Activated naive CD8-positive, alpha-beta T cell treated with anti-CD3 and anti-CD28 coated beads for 36 hours (primary cell): ENCODE results near the gene RAB30. TPM values are rescaled to one million over a fixed set of nuclear protein-coding genes. Genes with fewer than 3 reads are reported as not detected.
A peak's percentile ranks its signal among the peaks of the same experiment; 100 is the strongest.

Source experiments
- DNase-seq: peaks from one replicate; pipeline ENCODE4 v3.0.0; 2021
- H3K27ac Mint-ChIP-seq: one replicate; pipeline ENCODE4 v1.8.0; 2022; ENCODE audit warnings: mild to moderate bottlenecking, moderate library complexity, mixed read lengths
- H3K27me3 Mint-ChIP-seq: one replicate; pipeline ENCODE4 v1.8.0; 2022; ENCODE audit warnings: mild to moderate bottlenecking, mixed read lengths
- H3K36me3 Mint-ChIP-seq: one replicate; pipeline ENCODE4 v1.8.0; 2021; ENCODE audit warnings: mild to moderate bottlenecking, mixed read lengths
- H3K4me1 Mint-ChIP-seq: one replicate; pipeline ENCODE4 v1.8.0; 2021; ENCODE audit warnings: mixed read lengths
- H3K4me3 Mint-ChIP-seq: one replicate; pipeline ENCODE4 v1.8.0; 2022; ENCODE audit warnings: mild to moderate bottlenecking, moderate library complexity, mixed read lengths
- H3K9me3 Mint-ChIP-seq: one replicate; pipeline ENCODE4 v1.8.0; 2022; ENCODE audit warnings: mixed read lengths
- total RNA-seq, 2 experiments: library from RNA; stranded (reverse); gene quantifications; one replicate each; pipeline ENCODE4 v1.2.3, GENCODE V29; 2021

The RAB30 gene
- total RNA-seq, 2 experiments from 2014 or later = 23.1 to 23.4 TPM

DNA sequence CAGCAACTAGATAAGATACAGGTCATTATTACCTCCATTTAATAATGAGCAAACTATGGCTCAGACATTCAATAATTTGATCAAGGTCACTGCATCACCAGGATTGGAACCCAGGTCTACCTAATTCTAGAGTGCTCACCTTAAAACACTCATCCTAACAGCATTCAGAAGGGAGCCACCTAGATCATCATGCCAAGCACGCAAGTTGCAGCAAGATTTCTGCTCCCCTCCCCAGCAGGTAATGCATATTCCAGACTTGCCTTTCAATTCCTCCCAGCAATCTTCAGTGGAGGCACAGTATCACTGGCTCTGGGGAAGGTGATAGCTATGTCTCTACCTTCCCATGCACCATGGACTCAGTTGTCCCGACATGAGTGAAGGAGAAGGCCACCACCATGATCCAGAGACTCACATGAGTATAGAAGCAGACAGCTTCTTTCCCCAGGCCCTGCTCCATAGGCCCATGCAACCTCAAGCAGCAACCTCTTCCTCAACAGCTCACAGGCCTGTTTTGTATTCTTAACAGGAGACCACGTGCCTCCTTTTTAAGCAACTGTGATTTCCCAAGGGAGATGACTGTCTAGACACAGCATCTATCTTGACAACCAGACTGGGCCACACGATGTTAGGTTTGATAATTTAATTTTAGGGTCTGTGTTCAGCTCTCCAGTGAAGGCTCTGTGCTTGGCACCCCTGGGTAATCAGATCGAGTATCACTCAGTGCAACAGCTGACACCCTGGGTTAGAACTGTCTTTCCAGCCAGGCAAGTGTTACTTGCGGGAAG, 36.4 kb downstream of the RAB30 start:
- Mint-ChIP-seq H3K4me1 (peaks cover 41% of the 10 kb centered on the region), H3K9me3 (peaks cover 3% of the 10 kb centered on the region), H3K4me3 (peak overlapping the region; percentile 51), H3K36me3 (peaks cover 29% of the 10 kb centered on the region), H3K27me3 (no peaks in the 10 kb centered on the region), H3K27ac (no peak overlapping the region)
- DNase-seq = no peak

- no peak overlapping the region for H3K27ac Mint-ChIP-seq
- peaks cover 26% of the 10 kb centered on the region for H3K36me3 Mint-ChIP-seq
- no peak for DNase-seq
- H3K27me3 Mint-ChIP-seq = no peaks in the 10 kb centered on the region
- H3K4me3 Mint-ChIP-seq = no peak overlapping the region
- peaks cover 38% of the 10 kb centered on the region for H3K4me1 Mint-ChIP-seq
- peaks cover 2% of the 10 kb centered on the region for H3K9me3 Mint-ChIP-seq
Measured at GRCh38 chr11:83034673-83035014, 37.1 kb downstream of the RAB30 start.

DNA sequence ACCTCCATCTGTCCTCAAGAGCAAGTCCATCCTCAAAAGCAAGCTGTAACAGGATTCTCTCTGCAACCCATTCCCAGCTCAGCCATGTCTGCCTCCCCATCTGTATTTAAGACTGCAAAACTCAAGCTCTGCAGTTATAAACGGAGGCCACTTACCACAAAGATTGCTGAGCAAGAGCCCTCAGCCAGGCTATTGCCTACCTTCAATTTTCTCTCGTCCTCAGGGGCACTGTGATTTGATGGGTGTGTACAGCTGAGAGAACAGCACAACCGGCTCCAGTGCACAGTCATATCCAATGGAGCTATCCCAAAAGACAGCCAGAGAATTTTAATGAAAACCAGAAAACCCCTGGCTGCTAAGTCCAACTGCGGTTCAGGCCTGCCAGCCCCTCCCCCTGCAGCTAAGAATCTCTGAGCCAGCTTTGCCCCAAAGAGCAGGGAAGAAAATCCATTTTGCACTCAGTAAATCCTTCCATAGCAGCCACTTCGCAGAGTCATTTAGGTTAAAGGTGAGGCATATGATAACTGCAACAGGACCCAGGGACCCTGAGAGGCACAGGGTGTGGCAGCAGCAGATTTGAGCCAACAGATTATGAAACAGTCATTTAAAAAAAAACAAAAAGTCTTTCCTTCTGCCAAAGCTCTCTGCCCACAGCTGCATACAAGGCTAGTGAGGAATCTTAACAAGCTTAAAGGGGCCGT, 37.6 kb downstream of the RAB30 start:
- no peak for DNase-seq
- Mint-ChIP-seq H3K27ac (no peak overlapping the region), H3K4me1 (peaks cover 34% of the 10 kb centered on the region), H3K36me3 (peaks cover 23% of the 10 kb centered on the region), H3K9me3 (no peaks in the 10 kb centered on the region), H3K27me3 (no peaks in the 10 kb centered on the region), H3K4me3 (no peak overlapping the region)

DNA sequence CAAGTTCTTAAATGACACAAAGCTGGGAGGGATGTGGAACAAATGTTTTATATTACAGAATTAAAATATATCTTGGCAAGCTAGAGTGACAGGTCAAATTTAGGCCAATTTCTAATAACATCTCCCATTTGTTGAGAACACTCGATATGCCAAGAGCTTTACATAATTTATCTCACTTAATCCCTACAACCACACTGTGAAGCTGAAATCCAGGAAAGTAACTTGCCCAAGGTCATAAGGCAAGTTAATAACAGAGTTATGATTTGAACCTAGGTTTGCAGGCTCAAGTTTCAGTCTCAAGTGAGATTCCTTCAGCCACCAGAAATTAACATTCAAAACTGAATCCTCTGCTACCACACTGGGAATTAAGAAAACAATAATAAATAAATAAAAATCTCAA, 38.3 kb downstream of the RAB30 start:
- peaks cover 34% of the 10 kb centered on the region for H3K4me1 Mint-ChIP-seq

GRCh38 chr11:83031127-83031526, 40.6 kb downstream of the RAB30 start:
- no peak overlapping the region for H3K4me3 Mint-ChIP-seq

More for the DNA sequence above, 38.3 kb downstream of the RAB30 start:
- Mint-ChIP-seq H3K9me3 (no peaks in the 10 kb centered on the region), H3K27ac (no peak overlapping the region), H3K36me3 (peaks cover 24% of the 10 kb centered on the region), H3K4me3 (no peak overlapping the region), H3K27me3 (no peaks in the 10 kb centered on the region)
- DNase-seq = no peak

DNA sequence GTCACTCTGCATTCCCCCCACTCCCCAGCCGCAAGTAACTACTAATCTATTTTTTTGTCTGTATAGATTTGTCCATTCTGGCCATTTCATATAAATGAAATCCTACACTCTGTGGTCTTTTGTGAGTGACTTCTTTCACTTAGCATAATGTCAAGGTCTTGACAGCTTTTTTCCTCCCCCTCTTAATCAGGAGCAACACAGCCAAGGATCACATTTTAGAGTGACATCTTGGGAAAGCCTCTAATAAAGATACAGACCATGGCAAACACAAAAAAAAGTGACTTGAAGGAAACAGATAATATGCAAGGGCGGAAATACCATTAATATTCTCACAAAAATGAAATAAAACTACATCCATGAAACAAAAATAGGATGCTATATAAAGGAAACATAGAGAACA, 43.9 kb downstream of the RAB30 start:
- Mint-ChIP-seq H3K36me3 (peaks cover 20% of the 10 kb centered on the region), H3K27me3 (no peaks in the 10 kb centered on the region), H3K27ac (no peak overlapping the region), H3K4me3 (no peak overlapping the region), H3K9me3 (no peaks in the 10 kb centered on the region), H3K4me1 (peaks cover 29% of the 10 kb centered on the region)
- DNase-seq = no peak

More at GRCh38 chr11:83031127-83031526, 40.6 kb downstream of the RAB30 start:
- H3K27me3 Mint-ChIP-seq = no peaks in the 10 kb centered on the region
- H3K27ac Mint-ChIP-seq = no peak overlapping the region
- H3K4me1 Mint-ChIP-seq = peaks cover 34% of the 10 kb centered on the region
- DNase-seq = no peak
- no peaks in the 10 kb centered on the region for H3K9me3 Mint-ChIP-seq
- H3K36me3 Mint-ChIP-seq = peaks cover 18% of the 10 kb centered on the region

GRCh38 chr11:83027289-83027688, 44.4 kb downstream of the RAB30 start:
- DNase-seq = no peak
- H3K27me3 Mint-ChIP-seq = no peaks in the 10 kb centered on the region
- no peaks in the 10 kb centered on the region for H3K9me3 Mint-ChIP-seq

DNA sequence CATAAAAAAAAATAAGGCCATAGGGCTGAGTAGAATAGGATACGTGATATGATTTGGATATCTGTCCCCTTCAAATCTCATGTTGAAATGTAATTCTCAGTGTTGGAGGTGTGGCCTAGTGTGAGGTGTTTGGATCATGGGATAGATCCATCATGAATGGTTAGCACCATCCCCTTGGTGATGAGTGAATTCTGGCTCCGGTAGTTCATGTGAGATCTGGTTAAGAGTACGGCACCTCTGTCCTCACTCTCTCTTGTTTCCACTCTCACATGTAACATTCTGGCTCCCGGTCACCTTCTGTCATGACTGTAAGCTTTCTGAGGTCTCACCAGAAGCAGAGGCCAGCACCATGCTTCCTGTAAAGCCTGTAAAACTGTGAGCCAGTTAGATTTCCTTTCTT, 45.5 kb downstream of the RAB30 start:
- no peaks in the 10 kb centered on the region for H3K9me3 Mint-ChIP-seq
- H3K27me3 Mint-ChIP-seq = no peaks in the 10 kb centered on the region
- H3K4me3 Mint-ChIP-seq = no peak overlapping the region
- DNase-seq = no peak
- no peak overlapping the region for H3K27ac Mint-ChIP-seq
- H3K36me3 Mint-ChIP-seq = peaks cover 14% of the 10 kb centered on the region
- peaks cover 29% of the 10 kb centered on the region for H3K4me1 Mint-ChIP-seq

More at GRCh38 chr11:83027289-83027688, 44.4 kb downstream of the RAB30 start:
- Mint-ChIP-seq H3K4me1 (peaks cover 29% of the 10 kb centered on the region), H3K4me3 (no peak overlapping the region), H3K27ac (no peak overlapping the region), H3K36me3 (peaks cover 20% of the 10 kb centered on the region)

DNA sequence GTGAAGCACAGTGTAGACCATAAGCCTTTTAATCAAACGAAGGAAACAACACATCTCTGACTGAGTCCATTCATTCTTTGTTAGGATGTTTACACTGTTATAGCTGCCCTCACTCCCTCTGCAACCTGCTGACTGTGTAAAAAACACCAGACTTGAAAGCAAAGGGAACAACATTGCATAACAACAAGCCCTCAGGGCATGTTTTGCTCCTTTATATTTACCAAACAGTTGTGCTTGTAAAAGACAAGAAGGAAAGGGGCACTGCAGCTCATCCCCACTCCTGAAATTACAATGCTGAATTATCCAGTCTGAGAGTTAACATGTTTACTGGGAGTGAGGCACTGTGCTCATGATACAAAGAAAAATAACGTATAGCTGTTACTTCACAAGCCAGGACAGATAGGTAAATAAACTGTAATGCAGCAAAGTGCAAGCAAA, 46.4 kb downstream of the RAB30 start:
- no peak overlapping the region for H3K27ac Mint-ChIP-seq
- H3K36me3 Mint-ChIP-seq = peaks cover 11% of the 10 kb centered on the region
- DNase-seq = no peak
- H3K4me3 Mint-ChIP-seq = no peak overlapping the region
- peaks cover 29% of the 10 kb centered on the region for H3K4me1 Mint-ChIP-seq
- H3K9me3 Mint-ChIP-seq = no peaks in the 10 kb centered on the region
- H3K27me3 Mint-ChIP-seq = no peaks in the 10 kb centered on the region

DNA sequence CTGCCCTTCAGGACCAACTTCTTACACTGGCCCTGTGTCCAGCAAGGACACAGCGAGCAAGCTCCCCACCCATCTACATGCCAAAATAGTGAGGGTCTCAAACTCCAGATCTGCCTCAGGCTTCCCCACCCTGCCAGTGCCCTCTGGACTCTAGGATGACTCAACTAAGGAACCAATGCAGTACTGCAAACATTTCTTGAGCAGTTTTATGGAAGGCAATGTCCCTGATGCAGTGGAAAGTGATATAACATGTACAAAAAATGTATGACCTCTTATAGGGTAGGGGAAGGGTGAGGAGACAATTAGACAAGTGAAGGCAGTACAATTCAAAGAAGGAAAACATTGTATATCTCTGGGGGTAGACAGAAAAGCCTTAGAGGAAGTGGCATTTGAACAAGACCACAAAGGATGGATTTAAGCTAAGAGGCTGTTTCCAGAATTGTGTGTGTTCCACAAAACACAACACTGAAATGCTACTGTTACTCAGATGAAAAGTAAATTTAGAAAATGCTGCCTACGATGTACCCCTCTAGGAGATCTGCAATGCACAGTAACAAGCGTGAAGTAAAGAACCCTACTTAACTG, 47.3 kb downstream of the RAB30 start:
- Mint-ChIP-seq H3K27ac (peak overlapping the region; percentile 21), H3K36me3 (peaks cover 12% of the 10 kb centered on the region), H3K27me3 (no peaks in the 10 kb centered on the region), H3K9me3 (no peaks in the 10 kb centered on the region), H3K4me1 (peaks cover 28% of the 10 kb centered on the region), H3K4me3 (no peak overlapping the region)
- DNase-seq = no peak

DNA sequence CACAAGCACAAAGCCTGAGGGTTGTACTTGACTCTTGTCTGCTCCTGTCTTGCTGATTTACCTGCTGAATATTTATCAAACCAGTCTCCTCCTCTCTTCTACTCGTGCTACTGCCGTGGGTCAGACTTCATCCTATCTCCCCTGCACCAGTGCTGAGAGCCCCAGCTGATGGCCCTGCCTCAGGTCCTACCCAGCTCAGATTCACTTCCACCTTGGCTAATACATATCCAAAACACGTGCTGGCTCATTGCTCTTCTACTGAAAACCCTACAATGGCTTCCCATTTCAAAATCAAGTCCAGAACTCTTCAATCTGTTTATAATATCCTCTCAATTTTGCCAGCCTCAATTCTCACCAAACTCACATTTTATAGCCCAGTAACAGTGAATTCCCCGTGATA, 48.3 kb downstream of the RAB30 start:
- Mint-ChIP-seq H3K27me3 (no peaks in the 10 kb centered on the region), H3K4me3 (no peak overlapping the region), H3K27ac (no peak overlapping the region), H3K36me3 (peaks cover 15% of the 10 kb centered on the region), H3K9me3 (peaks cover under 1% of the 10 kb centered on the region), H3K4me1 (peaks cover 29% of the 10 kb centered on the region)
- DNase-seq = no peak

- Mint-ChIP-seq H3K4me1 (peaks cover 22% of the 10 kb centered on the region), H3K9me3 (peaks cover 3% of the 10 kb centered on the region), H3K27me3 (no peaks in the 10 kb centered on the region), H3K36me3 (peaks cover 18% of the 10 kb centered on the region), H3K4me3 (no peak overlapping the region), H3K27ac (no peak overlapping the region)
- DNase-seq = no peak
Measured at GRCh38 chr11:83021780-83022125, 49.9 kb downstream of the RAB30 start.

GRCh38 chr11:83020942-83021779, 50.5 kb downstream of the RAB30 start:
- peaks cover 3% of the 10 kb centered on the region for H3K9me3 Mint-ChIP-seq
- no peaks in the 10 kb centered on the region for H3K27me3 Mint-ChIP-seq
- H3K4me1 Mint-ChIP-seq = peaks cover 22% of the 10 kb centered on the region
- no peak overlapping the region for H3K27ac Mint-ChIP-seq
- no peak for DNase-seq
- H3K4me3 Mint-ChIP-seq = no peak overlapping the region
- H3K36me3 Mint-ChIP-seq = peaks cover 14% of the 10 kb centered on the region

DNA sequence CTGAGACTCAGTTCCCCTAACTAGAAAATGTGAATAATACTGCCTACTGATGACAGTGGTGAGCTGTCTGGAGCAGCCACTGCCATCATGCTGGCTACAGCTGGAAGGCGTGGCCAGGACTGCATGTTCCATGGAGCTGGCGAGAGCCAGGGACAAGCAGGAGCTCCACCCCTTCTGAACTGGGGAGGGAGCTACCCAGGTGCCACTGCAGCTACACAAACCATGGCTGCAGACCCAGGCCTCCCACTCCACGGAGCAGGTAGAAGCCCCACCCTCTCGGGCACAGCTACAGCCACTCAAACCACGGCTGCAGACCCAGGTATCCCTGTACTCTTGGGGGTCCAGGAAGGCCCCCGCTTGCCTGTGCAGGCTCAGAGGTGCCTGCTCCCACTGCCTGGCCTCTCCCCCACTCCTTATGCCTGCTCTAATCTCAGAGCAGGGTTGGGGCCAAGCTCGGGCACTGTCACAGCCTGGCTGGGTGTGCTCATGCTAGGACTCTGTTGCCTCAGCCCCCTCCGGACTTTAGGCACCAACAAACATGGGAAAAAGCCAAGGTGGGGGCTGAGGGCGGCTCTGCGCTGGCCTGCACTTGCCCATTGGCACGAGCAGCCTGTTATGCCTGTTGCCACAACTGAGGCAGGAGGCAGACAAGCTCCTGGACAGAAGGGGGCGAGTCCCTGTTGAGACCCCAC, 51.7 kb downstream of the RAB30 start:
- no peak for DNase-seq
- H3K9me3 Mint-ChIP-seq = peaks cover 5% of the 10 kb centered on the region
- H3K27me3 Mint-ChIP-seq = no peaks in the 10 kb centered on the region
- H3K4me3 Mint-ChIP-seq = no peak overlapping the region
- no peak overlapping the region for H3K27ac Mint-ChIP-seq
- H3K4me1 Mint-ChIP-seq = peaks cover 20% of the 10 kb centered on the region
- H3K36me3 Mint-ChIP-seq = peaks cover 23% of the 10 kb centered on the region
